GM12891 (cell line): ENCODE results near the gene MAP1B.

ENCODE experiments used
- DNase-seq: peaks from one replicate; pipeline ENCODE4 v3.0.0; 2011; ENCODE audit warnings: low spot score; ENCODE audit not compliant: insufficient read length
- FAIRE-seq: peaks from 2 replicates; lab custom pipeline; 2011; peaks lifted over from hg19 to GRCh38; lab: Jason Lieb, UNC
- PAX5 ChIP-seq: IDR thresholded peaks from 2 replicates; pipeline ENCODE4 v1.6.1; 2011; ENCODE audit warnings: low read length, moderate library complexity, mild to moderate bottlenecking; ENCODE audit not compliant: insufficient read depth, severe bottlenecking
- POLR2A ChIP-seq: IDR thresholded peaks from 2 replicates; pipeline ENCODE4 v1.6.1; 2011; ENCODE audit warnings: low read depth, low read length, control low read depth
- POLR2AphosphoS5 ChIP-seq: IDR thresholded peaks from 2 replicates; pipeline ENCODE4 v1.6.1; 2011; ENCODE audit warnings: low read depth, low read length, control low read depth
- POU2F2 ChIP-seq: IDR thresholded peaks from 2 replicates; pipeline ENCODE4 v1.6.1; 2011; ENCODE audit warnings: low read depth, mild to moderate bottlenecking, control low read depth, low read length, moderate library complexity
- SPI1 ChIP-seq: IDR thresholded peaks from 2 replicates; pipeline ENCODE4 v1.6.1; 2011; ENCODE audit warnings: low read depth, low read length, control low read depth
- TAF1 ChIP-seq: IDR thresholded peaks from 2 replicates; pipeline ENCODE4 v1.6.1; 2011; ENCODE audit warnings: low read depth, low read length, control low read depth

MAP1B gene

GRCh38 chr5:72248410-72248981 lies 141.2 kb downstream of the MAP1B start:
- DNase-seq (no peak), FAIRE-seq (peak; percentile 28)
- no peak for TF ChIP-seq POU2F2
- TF ChIP-seq SPI1, result no peak
- no peak for TF ChIP-seq PAX5
- TF ChIP-seq POLR2AphosphoS5, result no peak
- no peak for TF ChIP-seq POLR2A
- no peak for TF ChIP-seq TAF1

GRCh38 chr5:72251386-72251785 lies 144.1 kb downstream of the MAP1B start:
- DNase-seq (no peak), FAIRE-seq (no peak)
- TF ChIP-seq POU2F2, result no peak
- TF ChIP-seq SPI1, result no peak
- no peak for TF ChIP-seq POLR2AphosphoS5
- TF ChIP-seq TAF1, result no peak
- no peak for TF ChIP-seq POLR2A
- no peak for TF ChIP-seq PAX5

GRCh38 chr5:72252008-72252407 lies 144.7 kb downstream of the MAP1B start:
- TF ChIP-seq PAX5 (no peak), POU2F2 (no peak), POLR2AphosphoS5 (no peak), SPI1 (no peak), TAF1 (no peak), POLR2A (no peak)
- DNase-seq (no peak), FAIRE-seq (no peak)

GRCh38 chr5:72252574-72253155 lies 145.4 kb downstream of the MAP1B start:
- FAIRE-seq (peak; percentile 28), DNase-seq (no peak)
- TF ChIP-seq TAF1 (no peak), SPI1 (no peak), POLR2AphosphoS5 (no peak), POU2F2 (no peak)

GRCh38 chr5:72255237-72255636 lies 148.0 kb downstream of the MAP1B start:
- no peak for TF ChIP-seq POLR2A
- TF ChIP-seq POU2F2, result no peak
- no peak for TF ChIP-seq SPI1
- TF ChIP-seq POLR2AphosphoS5, result no peak
- no peak for TF ChIP-seq PAX5
- no peak for TF ChIP-seq TAF1
- DNase-seq, result no peak
- no peak for FAIRE-seq

- FAIRE-seq (no peak), DNase-seq (no peak)
- no peak for TF ChIP-seq POLR2A
- TF ChIP-seq POLR2AphosphoS5, result no peak
- no peak for TF ChIP-seq SPI1
- TF ChIP-seq TAF1, result no peak
- TF ChIP-seq POU2F2, result no peak
- no peak for TF ChIP-seq PAX5
Measured at GRCh38 chr5:72255670-72256069, 148.4 kb downstream of the MAP1B start.

GRCh38 chr5:72256536-72256935 lies 149.3 kb downstream of the MAP1B start:
- FAIRE-seq, result no peak
- TF ChIP-seq TAF1 (no peak), POLR2A (no peak), PAX5 (no peak), SPI1 (no peak), POLR2AphosphoS5 (no peak), POU2F2 (no peak)
- no peak for DNase-seq
